Activated T-cell treated with anti-CD3 and anti-CD28 coated beads for 4 hours (primary cell): Measurements from ENCODE around the gene C6orf47.

Experiments used
- DNase-seq: peaks from one replicate; pipeline ENCODE4 v3.0.0-alpha.2; 2020

C6orf47 gene

GRCh38 chr6:31609519-31610406 is 50.8 kb downstream of the C6orf47 start:
- DNase-seq: no peak
